Ishikawa (cell line): ENCODE measurements around the gene SHISAL1.

Experiments used
- CEBPB ChIP-seq: IDR thresholded peaks from 2 replicates; pipeline ENCODE4 v1.6.1; 2012
- EGR1 ChIP-seq: IDR thresholded peaks from 2 replicates; pipeline ENCODE4 v1.6.1; 2012
- EP300 ChIP-seq: IDR thresholded peaks from 2 replicates; pipeline ENCODE4 v1.6.1; 2012; ENCODE audit warnings: borderline replicate concordance
- FOXM1 ChIP-seq: IDR thresholded peaks from 2 replicates; pipeline ENCODE4 v1.6.1; 2012; ENCODE audit warnings: low read depth, borderline replicate concordance
- RAD21 ChIP-seq: IDR thresholded peaks from 2 replicates; pipeline ENCODE4 v1.6.1; 2012; ENCODE audit warnings: low read depth
- REST ChIP-seq: IDR thresholded peaks from 2 replicates; pipeline ENCODE4 v1.6.1; 2012; ENCODE audit warnings: low read depth, mild to moderate bottlenecking
- TAF1 ChIP-seq: IDR thresholded peaks from 2 replicates; pipeline ENCODE4 v1.6.1; 2012; ENCODE audit warnings: low read depth, mild to moderate bottlenecking
- TEAD4 ChIP-seq: IDR thresholded peaks from 2 replicates; pipeline ENCODE4 v1.6.1; 2012
- YY1 ChIP-seq: IDR thresholded peaks from 2 replicates; pipeline ENCODE4 v1.6.1; 2012; ENCODE audit warnings: low read depth
- TF ChIP-seq, protein P1 (sequence below): IDR thresholded peaks from 2 replicates; pipeline ENCODE4 v1.6.1; 2012
- TF ChIP-seq, protein P2 (sequence below): IDR thresholded peaks from 2 replicates; pipeline ENCODE4 v1.6.1; 2012

- no peak for TF ChIP-seq RAD21
- TF ChIP-seq, protein P1, sequence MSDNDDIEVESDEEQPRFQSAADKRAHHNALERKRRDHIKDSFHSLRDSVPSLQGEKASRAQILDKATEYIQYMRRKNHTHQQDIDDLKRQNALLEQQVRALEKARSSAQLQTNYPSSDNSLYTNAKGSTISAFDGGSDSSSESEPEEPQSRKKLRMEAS, result no peak
- TF ChIP-seq, protein P2, sequence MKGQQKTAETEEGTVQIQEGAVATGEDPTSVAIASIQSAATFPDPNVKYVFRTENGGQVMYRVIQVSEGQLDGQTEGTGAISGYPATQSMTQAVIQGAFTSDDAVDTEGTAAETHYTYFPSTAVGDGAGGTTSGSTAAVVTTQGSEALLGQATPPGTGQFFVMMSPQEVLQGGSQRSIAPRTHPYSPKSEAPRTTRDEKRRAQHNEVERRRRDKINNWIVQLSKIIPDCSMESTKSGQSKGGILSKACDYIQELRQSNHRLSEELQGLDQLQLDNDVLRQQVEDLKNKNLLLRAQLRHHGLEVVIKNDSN, result no peak
- TF ChIP-seq CEBPB, result no peak
- no peak for TF ChIP-seq YY1
- no peak for TF ChIP-seq FOXM1
- no peak for TF ChIP-seq EP300
- no peak for TF ChIP-seq TAF1
- TF ChIP-seq TEAD4, result no peak
- no peak for TF ChIP-seq EGR1
- TF ChIP-seq REST, result no peak
Observed at GRCh38 chr22:44204739-44205515, 107.8 kb downstream of the SHISAL1 start.
